CD8-positive, alpha-beta memory T cell (primary cell): ENCODE results near the gene PTOV1. TPM values are rescaled to one million over a fixed set of nuclear protein-coding genes. Genes with fewer than 3 reads are reported as not detected.

ENCODE experiments used
- CTCF ChIA-PET: fragments of 350-600 bp; sonication (Branson Sonifier 250); formaldehyde crosslinking; loops from one replicate; lab custom pipeline; 2021; ENCODE audit warnings: antibody characterized with exemption; lab: Charles Lee
- POLR2A ChIA-PET: fragments of 350-600 bp; sonication (Branson Sonifier 250); formaldehyde crosslinking; loops from one replicate; lab custom pipeline; 2021; ENCODE audit warnings: antibody characterized with exemption; lab: Charles Lee
- DNase-seq, 5 donors: peaks; one replicate each; pipeline versions ENCODE4 v3.0.0 to v3.0.0-alpha.2; 2020 to 2022; ENCODE audit warnings: mixed read lengths in 1 of 5
- H3K27ac ChIP-seq: one replicate; pipeline ENCODE4 v1.7.0; 2013; ENCODE audit warnings: low read depth, mild to moderate bottlenecking, low read length, moderate library complexity
- H3K27me3 ChIP-seq: 2 replicates; pipeline ENCODE4 v1.7.0; 2013; ENCODE audit warnings: low read length, mild to moderate bottlenecking; ENCODE audit not compliant: insufficient read depth, poor library complexity, severe bottlenecking
- H3K36me3 ChIP-seq: 2 replicates; pipeline ENCODE4 v1.7.0; 2013; ENCODE audit warnings: mild to moderate bottlenecking, low read length, moderate library complexity; ENCODE audit not compliant: insufficient read depth
- H3K4me1 ChIP-seq: 2 replicates; pipeline ENCODE4 v1.7.0; 2013; ENCODE audit warnings: mild to moderate bottlenecking, low read length, moderate library complexity; ENCODE audit not compliant: insufficient read depth
- H3K4me3 ChIP-seq: 2 replicates; pipeline ENCODE4 v1.7.0; 2013; ENCODE audit warnings: mild to moderate bottlenecking, low read length
- H3K9me3 ChIP-seq: 2 replicates; pipeline ENCODE4 v1.7.0; 2013; ENCODE audit warnings: mild to moderate bottlenecking, low read length
- H3K27ac Mint-ChIP-seq, 8 donors: one replicate each; pipeline ENCODE4 v1.8.0; 2020 to 2021; ENCODE audit warnings: mixed read lengths in 8 of 8, mild to moderate bottlenecking in 6 of 8, inconsistent platforms in 3 of 8, moderate library complexity in 3 of 8
- H3K27me3 Mint-ChIP-seq, 2 donors: one replicate each; pipeline ENCODE4 v1.8.0; 2020 to 2021; ENCODE audit warnings: mixed read lengths in 2 of 2, mild to moderate bottlenecking in 1 of 2, moderate library complexity in 1 of 2
- H3K36me3 Mint-ChIP-seq, 3 donors: one replicate each; pipeline ENCODE4 v1.8.0; 2020 to 2021; ENCODE audit warnings: mixed read lengths in 3 of 3, inconsistent platforms in 1 of 3, mild to moderate bottlenecking in 1 of 3
- H3K4me1 Mint-ChIP-seq, 3 donors: one replicate each; pipeline ENCODE4 v1.8.0; 2020 to 2021; ENCODE audit warnings: mixed read lengths in 3 of 3, inconsistent platforms in 1 of 3, mild to moderate bottlenecking in 1 of 3
- H3K4me3 Mint-ChIP-seq, 7 donors: one replicate each; pipeline ENCODE4 v1.8.0; 2020 to 2021; ENCODE audit warnings: mixed read lengths in 7 of 7, mild to moderate bottlenecking in 6 of 7, moderate library complexity in 4 of 7, inconsistent platforms in 2 of 7
- H3K9me3 Mint-ChIP-seq, 5 donors: one replicate each; pipeline ENCODE4 v1.8.0; 2020 to 2022; ENCODE audit warnings: mixed read lengths in 5 of 5, mild to moderate bottlenecking in 3 of 5, moderate library complexity in 2 of 5, inconsistent platforms in 1 of 5
- polyA plus RNA-seq: library from polyadenylated mRNA; unstranded; fragments of 300-500 nt; fragmentation: Illumina TruSeq; gene quantifications from one replicate; pipeline ENCODE4 v1.2.3, GENCODE V29; 2021
- total RNA-seq, 2 experiments: library from RNA; stranded (reverse); gene quantifications; one replicate each; pipeline ENCODE4 v1.2.3, GENCODE V29; 2021

The PTOV1 gene
- total and polyA plus RNA-seq, 3 experiments from 2014 or later: 47.7 to 93.7 (median 91.9) TPM

GRCh38 chr19:49891393-49891792 lies 40.4 kb downstream of the PTOV1 start:
- peak overlapping the region in 5 of 7 donors; percentile 32 to 80 (median 41) for H3K4me3 Mint-ChIP-seq
- POLR2A ChIA-PET: interaction anchor here (0.9 kb wide), 1 partner anchor 38 kb away, joined by 11 read pairs; the partner anchor contains the start of gene ATF5
- H3K4me1 Mint-ChIP-seq: peaks cover 11 to 32% (median 21%) of the 10 kb centered on the region in 3 donors

GRCh38 chr19:49892716-49893115 lies 41.8 kb downstream of the PTOV1 start:
- Mint-ChIP-seq H3K27me3 (peaks cover 0 to 2% of the 10 kb centered on the region in 2 donors), H3K4me3 (peak overlapping the region in 4 of 7 donors; percentile 22 to 43 (median 30)), H3K4me1 (peaks cover 24 to 45% (median 35%) of the 10 kb centered on the region in 3 donors), H3K9me3 (no peaks in the 10 kb centered on the region), H3K27ac (peak overlapping the region in 7 of 8 donors; percentile 57 to 87 (median 81)), H3K36me3 (peaks cover 0 to 3% (median 0%) of the 10 kb centered on the region in 3 donors)
- H3K4me3 ChIP-seq: no peak overlapping the region
- no peak overlapping the region for H3K27ac ChIP-seq
- ChIA-PET POLR2A (no interaction called here), CTCF (interaction anchor here (1.6 to 1.9 kb wide), 2 partner anchors 13 to 175 kb away, joined by 3 to 4 read pairs; no protein-coding TSS in a partner anchor)
- DNase-seq: no peak
- H3K36me3 ChIP-seq: no peaks in the 10 kb centered on the region
- no peaks in the 10 kb centered on the region for H3K27me3 ChIP-seq
- H3K4me1 ChIP-seq: peaks cover 23% of the 10 kb centered on the region
- no peaks in the 10 kb centered on the region for H3K9me3 ChIP-seq

More at GRCh38 chr19:49891393-49891792, 40.4 kb downstream of the PTOV1 start:
- Mint-ChIP-seq H3K9me3 (no peaks in the 10 kb centered on the region), H3K27ac (peak overlapping the region in 6 of 8 donors; percentile 51 to 94 (median 80)), H3K27me3 (peaks cover 0 to 2% of the 10 kb centered on the region in 2 donors), H3K36me3 (peaks cover 0 to 7% (median 0%) of the 10 kb centered on the region in 3 donors)
- CTCF ChIA-PET: interaction anchor here (1.1 to 1.7 kb wide), 3 partner anchors 14 to 79 kb away, joined by 3 to 4 read pairs (median 3); partner anchors contain the start of genes AKT1S1, ATF5, FUZ and NUP62
- no peak for DNase-seq
- no peak overlapping the region for H3K4me3 ChIP-seq
- H3K27me3 ChIP-seq: no peaks in the 10 kb centered on the region
- no peak overlapping the region for H3K27ac ChIP-seq
- no peaks in the 10 kb centered on the region for H3K9me3 ChIP-seq
- H3K4me1 ChIP-seq: peaks cover 10% of the 10 kb centered on the region
- H3K36me3 ChIP-seq: no peaks in the 10 kb centered on the region

- Mint-ChIP-seq H3K27me3 (peaks cover 0 to 2% of the 10 kb centered on the region in 2 donors), H3K36me3 (no peaks in the 10 kb centered on the region), H3K9me3 (no peaks in the 10 kb centered on the region), H3K27ac (peak overlapping the region in 5 of 8 donors; percentile 29 to 100 (median 69)), H3K4me3 (peak overlapping the region in 2 of 7 donors; percentile 41 to 43), H3K4me1 (peaks cover 27 to 50% (median 37%) of the 10 kb centered on the region in 3 donors)
- POLR2A ChIA-PET: interaction anchor here (1.1 kb wide), 1 partner anchor 15 kb away, joined by 3 read pairs; no protein-coding TSS in a partner anchor
- Histone ChIP-seq H3K4me1 (peaks cover 26% of the 10 kb centered on the region), H3K9me3 (no peaks in the 10 kb centered on the region), H3K4me3 (no peak overlapping the region), H3K27me3 (no peaks in the 10 kb centered on the region), H3K27ac (no peak overlapping the region), H3K36me3 (no peaks in the 10 kb centered on the region)
- CTCF ChIA-PET: interaction anchor here (1.9 kb wide), 1 partner anchor 14 kb away, joined by 4 read pairs; no protein-coding TSS in a partner anchor
- no peak for DNase-seq
These were observed 43.2 kb downstream of the PTOV1 start for GRCh38 chr19:49894011-49894664.

GRCh38 chr19:49894879-49895565 lies 44.1 kb downstream of the PTOV1 start:
- no peaks in the 10 kb centered on the region for H3K9me3 ChIP-seq
- POLR2A ChIA-PET: interaction anchor here (1.1 kb wide), 1 partner anchor 14 kb away, joined by 3 read pairs; no protein-coding TSS in a partner anchor
- peaks cover 26 to 48% (median 37%) of the 10 kb centered on the region in 3 donors for H3K4me1 Mint-ChIP-seq

GRCh38 chr19:49895566-49896297 lies 44.8 kb downstream of the PTOV1 start:
- H3K4me3 Mint-ChIP-seq: peak overlapping the region in 6 of 7 donors; percentile 81 to 91 (median 86)
- no peak overlapping the region for H3K4me3 ChIP-seq

More at GRCh38 chr19:49894879-49895565, 44.1 kb downstream of the PTOV1 start:
- CTCF ChIA-PET: no interaction called here
- Histone ChIP-seq H3K4me3 (no peak overlapping the region), H3K36me3 (no peaks in the 10 kb centered on the region), H3K27me3 (no peaks in the 10 kb centered on the region), H3K4me1 (peaks cover 21% of the 10 kb centered on the region), H3K27ac (no peak overlapping the region)
- Mint-ChIP-seq H3K27ac (peak overlapping the region; percentile 19 to 100 (median 98)), H3K9me3 (no peaks in the 10 kb centered on the region), H3K27me3 (peaks cover 0 to 2% of the 10 kb centered on the region in 2 donors), H3K4me3 (peak overlapping the region in 6 of 7 donors; percentile 33 to 91 (median 86)), H3K36me3 (no peaks in the 10 kb centered on the region)
- DNase-seq: peak in 3 of 5 donors; percentile 27 to 57 (median 28)

GRCh38 chr19:49896863-49897621 lies 46.1 kb downstream of the PTOV1 start, which contains the start of gene IL4I1:
Gene IL4I1, minus strand, starts transcription at chr19:49896887. Its CDS starts 727 bp downstream, at chr19:49896160.
- H3K27ac Mint-ChIP-seq: peak within 1 kb of the TSS; percentile 79 to 100 (median 99)
- Histone ChIP-seq H3K4me1 (peaks cover 21% of the 10 kb centered on the region), H3K27ac (peak within 1 kb of the TSS; percentile 81), H3K36me3 (no peaks in the 10 kb centered on the region), H3K4me3 (peak within 1 kb of the TSS; percentile 21), H3K9me3 (no peaks in the 10 kb centered on the region), H3K27me3 (no peaks in the 10 kb centered on the region)
- CTCF ChIA-PET: interaction anchor here (1.0 to 1.5 kb wide), 3 partner anchors 14 to 33 kb away, joined by 3 read pairs; partner anchors contain the start of gene NUP62
- DNase-seq: peak; percentile 18 to 81 (median 78)
- no peaks in the 10 kb centered on the region for H3K36me3 Mint-ChIP-seq
- H3K4me3 Mint-ChIP-seq: peak within 1 kb of the TSS; percentile 54 to 91 (median 85)
- no peaks in the 10 kb centered on the region for H3K9me3 Mint-ChIP-seq
- POLR2A ChIA-PET: interaction anchor here (0.6 to 1.6 kb wide), 3 partner anchors 21 to 33 kb away, joined by 3 to 4 read pairs (median 3); partner anchors contain the start of genes ATF5 and NUP62
- H3K4me1 Mint-ChIP-seq: peaks cover 21 to 36% (median 33%) of the 10 kb centered on the region in 3 donors
- H3K27me3 Mint-ChIP-seq: no peaks in the 10 kb centered on the region

More at GRCh38 chr19:49895566-49896297, 44.8 kb downstream of the PTOV1 start:
- peak overlapping the region; percentile 79 to 100 (median 99) for H3K27ac Mint-ChIP-seq
- H3K9me3 Mint-ChIP-seq: no peaks in the 10 kb centered on the region
- Histone ChIP-seq H3K36me3 (no peaks in the 10 kb centered on the region), H3K27me3 (no peaks in the 10 kb centered on the region), H3K27ac (peak overlapping the region; percentile 81), H3K4me1 (peaks cover 21% of the 10 kb centered on the region), H3K9me3 (no peaks in the 10 kb centered on the region)
- POLR2A ChIA-PET: no interaction called here
- CTCF ChIA-PET: interaction anchor here (1.4 kb wide), 1 partner anchor 34 kb away, joined by 3 read pairs; the partner anchor contains the start of gene NUP62
- peaks cover 21 to 44% (median 34%) of the 10 kb centered on the region in 3 donors for H3K4me1 Mint-ChIP-seq
- DNase-seq: no peak
- peaks cover 0 to 2% of the 10 kb centered on the region in 2 donors for H3K27me3 Mint-ChIP-seq
- no peaks in the 10 kb centered on the region for H3K36me3 Mint-ChIP-seq
